DOHH2 (cell line): ENCODE results near the gene CGN.

Experiments
- H3F3A ChIP-seq: fragments of 200-600 bp; sonication (generic), shearing (Covaris generic); 2 replicates; pipeline ENCODE4 v1.6.0; 2016; ENCODE audit warnings: antibody characterized with exemption, mild to moderate bottlenecking; ENCODE audit not compliant: control insufficient read depth, insufficient read depth
- H3K27ac ChIP-seq: fragments of 200-600 bp; sonication (generic); 2 replicates; pipeline ENCODE4 v1.5.1; 2014; ENCODE audit warnings: low read depth, mild to moderate bottlenecking, low read length, moderate library complexity
- H3K27me3 ChIP-seq: fragments of 200-600 bp; sonication (generic); 2 replicates; pipeline ENCODE4 v1.6.1; 2014; ENCODE audit warnings: mild to moderate bottlenecking, low read length, mixed read lengths; ENCODE audit not compliant: control insufficient read depth
- H3K36me3 ChIP-seq: fragments of 200-600 bp; sonication (generic); 2 replicates; pipeline ENCODE4 v1.6.1; 2014; ENCODE audit warnings: mild to moderate bottlenecking, low read length, moderate library complexity, mixed read lengths; ENCODE audit not compliant: control insufficient read depth
- H3K4me1 ChIP-seq: fragments of 200-600 bp; sonication (generic); 2 replicates; pipeline ENCODE4 v1.6.1; 2014; ENCODE audit warnings: mild to moderate bottlenecking, low read length, mixed read lengths; ENCODE audit not compliant: control insufficient read depth
- H3K4me2 ChIP-seq: fragments of 200-600 bp; sonication (generic); 2 replicates; pipeline ENCODE4 v1.6.0; 2014; ENCODE audit warnings: mild to moderate bottlenecking, low read length, moderate library complexity
- H3K4me3 ChIP-seq: fragments of 200-600 bp; sonication (generic); 2 replicates; pipeline ENCODE4 v1.5.1; 2014; ENCODE audit warnings: mild to moderate bottlenecking, low read length, mixed read lengths
- H3K79me2 ChIP-seq: fragments of 200-600 bp; sonication (generic); 2 replicates; pipeline ENCODE4 v1.6.1; 2014; ENCODE audit warnings: mild to moderate bottlenecking, low read length, mixed read lengths; ENCODE audit not compliant: control insufficient read depth
- H3K9me2 ChIP-seq: fragments of 200-600 bp; sonication (generic); replicated peaks from 2 replicates; pipeline ENCODE4 v1.6.1; 2014; ENCODE audit warnings: mild to moderate bottlenecking, low read length, mixed read lengths; ENCODE audit not compliant: control insufficient read depth
- H3K9me3 ChIP-seq: fragments of 200-600 bp; sonication (generic); 2 replicates; pipeline ENCODE4 v1.6.1; 2014; ENCODE audit warnings: antibody characterized with exemption, low read length, mixed read lengths; ENCODE audit not compliant: control insufficient read depth, insufficient read depth
- H4K20me1 ChIP-seq: fragments of 200-600 bp; sonication (generic); 2 replicates; pipeline ENCODE4 v1.6.0; 2014; ENCODE audit warnings: low read depth, mild to moderate bottlenecking, antibody characterized with exemption, low read length, moderate library complexity; ENCODE audit not compliant: control insufficient read depth, insufficient read depth
- EZH2phosphoT487 ChIP-seq: fragments of 200-600 bp; sonication (generic); IDR thresholded peaks from 2 replicates; pipeline ENCODE4 v1.6.1; 2017; ENCODE audit warnings: borderline replicate concordance, mild to moderate bottlenecking, antibody characterized with exemption, low read length, moderate library complexity, mixed read lengths
- TF ChIP-seq, protein P1 (sequence below): fragments of 200-600 bp; sonication (generic); IDR thresholded peaks from one replicate; pipeline ENCODE4 v1.5.1; 2014; ENCODE audit warnings: antibody characterized with exemption, mild to moderate bottlenecking, low read depth, low read length; ENCODE audit not compliant: poor library complexity, severe bottlenecking

The CGN gene

DNA sequence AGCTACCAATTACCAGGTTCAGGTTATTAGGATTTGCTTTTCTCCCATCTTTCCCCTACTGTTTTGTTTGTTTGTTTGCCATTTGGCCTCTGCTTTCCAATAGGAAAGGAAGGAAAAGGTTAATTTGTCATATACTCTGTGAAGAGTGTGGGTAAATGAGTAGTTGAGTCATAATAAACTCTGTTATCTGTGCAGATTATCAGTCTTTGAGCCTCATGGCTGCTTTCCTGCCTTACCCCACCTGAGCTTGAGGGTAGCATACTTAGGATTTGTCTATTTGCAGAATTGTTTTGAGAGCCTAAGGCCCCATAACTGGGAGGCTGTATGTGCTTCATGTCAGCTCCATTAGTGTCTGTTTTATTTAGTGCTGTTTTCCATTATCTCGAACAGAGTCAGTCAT is 67.8 kb downstream of the CGN start:
- Histone ChIP-seq H3K36me3 (no peaks in the 10 kb centered on the region), H3K27ac (no peak overlapping the region), H3K4me2 (no peak overlapping the region), H3F3A (no peaks in the 10 kb centered on the region), H3K27me3 (no peaks in the 10 kb centered on the region), H3K9me2 (no peaks in the 10 kb centered on the region), H3K79me2 (no peaks in the 10 kb centered on the region), H3K9me3 (no peaks in the 10 kb centered on the region), H4K20me1 (no peaks in the 10 kb centered on the region), H3K4me1 (no peaks in the 10 kb centered on the region), H3K4me3 (no peak overlapping the region)
- no peak for TF ChIP-seq EZH2phosphoT487
- TF ChIP-seq, protein P1, sequence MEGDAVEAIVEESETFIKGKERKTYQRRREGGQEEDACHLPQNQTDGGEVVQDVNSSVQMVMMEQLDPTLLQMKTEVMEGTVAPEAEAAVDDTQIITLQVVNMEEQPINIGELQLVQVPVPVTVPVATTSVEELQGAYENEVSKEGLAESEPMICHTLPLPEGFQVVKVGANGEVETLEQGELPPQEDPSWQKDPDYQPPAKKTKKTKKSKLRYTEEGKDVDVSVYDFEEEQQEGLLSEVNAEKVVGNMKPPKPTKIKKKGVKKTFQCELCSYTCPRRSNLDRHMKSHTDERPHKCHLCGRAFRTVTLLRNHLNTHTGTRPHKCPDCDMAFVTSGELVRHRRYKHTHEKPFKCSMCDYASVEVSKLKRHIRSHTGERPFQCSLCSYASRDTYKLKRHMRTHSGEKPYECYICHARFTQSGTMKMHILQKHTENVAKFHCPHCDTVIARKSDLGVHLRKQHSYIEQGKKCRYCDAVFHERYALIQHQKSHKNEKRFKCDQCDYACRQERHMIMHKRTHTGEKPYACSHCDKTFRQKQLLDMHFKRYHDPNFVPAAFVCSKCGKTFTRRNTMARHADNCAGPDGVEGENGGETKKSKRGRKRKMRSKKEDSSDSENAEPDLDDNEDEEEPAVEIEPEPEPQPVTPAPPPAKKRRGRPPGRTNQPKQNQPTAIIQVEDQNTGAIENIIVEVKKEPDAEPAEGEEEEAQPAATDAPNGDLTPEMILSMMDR = no peak

DNA sequence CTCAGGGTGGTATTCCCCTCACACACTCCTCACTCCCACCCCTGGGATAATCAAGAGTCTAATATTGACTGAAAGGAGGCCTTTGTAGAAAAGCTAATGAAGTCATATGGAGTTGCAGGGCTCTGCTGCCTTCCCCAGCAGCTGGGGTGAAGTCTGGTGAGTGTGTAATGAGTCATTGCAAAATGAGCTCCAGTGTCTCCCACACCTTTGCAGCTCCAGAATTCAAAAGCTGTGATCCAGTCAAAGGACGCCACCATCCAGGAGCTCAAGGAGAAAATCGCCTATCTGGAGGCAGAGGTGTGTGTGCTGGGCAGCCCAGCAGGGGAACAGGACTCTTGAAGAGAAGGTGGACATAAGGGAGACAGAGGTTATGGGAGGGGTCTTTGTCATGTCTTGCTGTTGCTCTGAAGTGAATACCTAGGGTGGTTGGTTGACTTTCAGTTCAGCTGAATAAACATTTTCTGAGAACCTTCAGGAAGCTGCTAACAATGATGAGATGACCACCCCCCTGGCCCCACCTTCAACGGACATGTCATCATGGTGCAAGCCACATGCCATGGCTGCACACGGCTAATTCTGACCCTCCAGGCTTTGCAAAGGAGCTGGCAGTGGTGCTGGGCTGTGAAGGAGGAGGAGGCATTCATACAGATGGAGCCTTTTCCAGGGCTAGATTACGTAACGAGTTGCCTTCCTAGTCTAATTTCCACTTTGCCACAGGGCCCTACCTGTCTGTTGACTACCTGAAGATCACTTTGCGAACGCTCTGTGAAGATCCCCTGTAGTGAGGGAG is 68.4 kb downstream of the CGN start:
- TF ChIP-seq EZH2phosphoT487 = no peak
- TF ChIP-seq, protein P1 = no peak
- no peaks in the 10 kb centered on the region for H3K9me2 ChIP-seq
- no peaks in the 10 kb centered on the region for H3K36me3 ChIP-seq
- H4K20me1 ChIP-seq = no peaks in the 10 kb centered on the region
- H3K4me1 ChIP-seq = no peaks in the 10 kb centered on the region
- H3K4me2 ChIP-seq = no peak overlapping the region
- H3K27ac ChIP-seq = no peak overlapping the region
- no peak overlapping the region for H3K4me3 ChIP-seq
- no peaks in the 10 kb centered on the region for H3K27me3 ChIP-seq
- H3K79me2 ChIP-seq = no peaks in the 10 kb centered on the region
- H3F3A ChIP-seq = no peaks in the 10 kb centered on the region
- H3K9me3 ChIP-seq = no peaks in the 10 kb centered on the region

DNA sequence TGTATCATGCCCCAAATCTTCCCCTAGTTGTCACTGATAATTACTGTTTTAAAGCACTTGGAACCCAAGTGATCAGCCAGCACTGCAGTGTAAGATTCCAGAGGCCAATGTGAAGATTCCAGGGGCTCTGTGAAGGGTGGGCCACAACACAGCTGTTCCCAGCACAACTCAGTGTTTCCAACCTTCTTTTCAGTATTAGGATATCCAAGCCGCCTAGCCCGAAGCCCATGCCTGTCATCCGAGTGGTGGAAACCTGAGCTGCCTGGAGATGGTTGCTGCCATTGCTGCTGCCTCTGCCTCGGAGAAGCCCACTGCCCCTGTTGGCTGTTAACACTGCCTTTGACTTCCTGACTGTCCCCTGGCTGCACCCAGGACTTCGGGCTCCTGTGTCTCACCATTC is 70.3 kb downstream of the CGN start:
- H3K4me2 ChIP-seq = no peak overlapping the region
- TF ChIP-seq, protein P1 = no peak
- TF ChIP-seq EZH2phosphoT487 = no peak
- no peaks in the 10 kb centered on the region for H3K27me3 ChIP-seq
- no peak overlapping the region for H3K27ac ChIP-seq
- H3K9me3 ChIP-seq = no peaks in the 10 kb centered on the region
- no peaks in the 10 kb centered on the region for H3K36me3 ChIP-seq
- no peaks in the 10 kb centered on the region for H3K4me1 ChIP-seq
- no peaks in the 10 kb centered on the region for H3K9me2 ChIP-seq
- no peaks in the 10 kb centered on the region for H3K79me2 ChIP-seq
- H4K20me1 ChIP-seq = no peaks in the 10 kb centered on the region
- no peaks in the 10 kb centered on the region for H3F3A ChIP-seq
- no peak overlapping the region for H3K4me3 ChIP-seq
